Gastroesophageal sphincter (tissue), 4 donors: ENCODE measurements around the gene DHX8. TPM values are rescaled to one million over a fixed set of nuclear protein-coding genes. Genes with fewer than 3 reads are reported as not detected.

ENCODE experiments used
- ATAC-seq: fragments of 150-250 bp; one replicate; pipeline ENCODE4 v1.9.1; 2016; ENCODE audit warnings: mild to moderate bottlenecking, moderate library complexity
- H3K27ac ChIP-seq, 4 donors: fragments of 200-600 bp; sonication (generic) in 3 of 4; 1 replicate in 3 of 4; 2 replicates in 1 of 4; pipeline ENCODE4 v1.5.1; 2016 to 2019
- H3K27me3 ChIP-seq: fragments of 200-600 bp; sonication (generic); one replicate; pipeline ENCODE4 v1.5.1; 2019
- H3K36me3 ChIP-seq, 2 donors: fragments of 200-600 bp; sonication (generic); one replicate each; pipeline ENCODE4 v1.5.1; 2019; ENCODE audit warnings: control low read depth in 1 of 2
- H3K4me1 ChIP-seq, 3 donors: fragments of 200-600 bp; sonication (generic); 1 replicate in 2 of 3; 2 replicates in 1 of 3; pipeline ENCODE4 v1.5.1; 2016 to 2019; ENCODE audit warnings: control low read depth in 2 of 3
- H3K4me3 ChIP-seq, 2 donors: fragments of 200-600 bp; sonication (generic); one replicate each; pipeline ENCODE4 v1.5.1; 2019; ENCODE audit warnings: mild to moderate bottlenecking in 1 of 2, moderate library complexity in 1 of 2
- H3K9me3 ChIP-seq, 3 donors: fragments of 200-600 bp; sonication (generic); one replicate each; pipeline ENCODE4 v1.5.1; 2017 to 2019; ENCODE audit warnings: control low read depth in 2 of 3
- EP300 ChIP-seq: sonication (generic); formaldehyde crosslinking; IDR thresholded peaks from one replicate; pipeline ENCODE4 v1.6.1; 2017; ENCODE audit warnings: antibody characterized with exemption, mild to moderate bottlenecking
- POLR2A ChIP-seq, 2 donors: fragments of 450-650 bp; IDR thresholded peaks; one replicate each; pipeline ENCODE4 v1.6.1; 2017; ENCODE audit warnings: antibody characterized with exemption in 2 of 2, mild to moderate bottlenecking in 2 of 2, moderate library complexity in 1 of 2
- POLR2AphosphoS5 ChIP-seq: sonication (generic); formaldehyde crosslinking; IDR thresholded peaks from one replicate; pipeline ENCODE4 v1.6.1; 2017; ENCODE audit warnings: antibody characterized with exemption
- WGBS, 2 donors: methylation state at CpG; one replicate each; pipeline ENCODE4 v1.1.5; 2018; ENCODE audit warnings: low coverage in 1 of 2; 5-methylcytosine and 5-hydroxymethylcytosine counted together
- total RNA-seq, 4 donors: library from RNA; depleted of rRNA; stranded (reverse); fragments of >200 nt; gene quantifications; one replicate each; pipeline ENCODE4 v1.1.0, GENCODE V29; 2016
- TF ChIP-seq, protein P1 (sequence below), 4 experiments: fragments of 200-600 bp in 2 of 4; fragments of 450-650 bp in 2 of 4; sonication (generic) in 1 of 4; IDR thresholded peaks; one replicate each; pipeline ENCODE4 v1.5.1; 2017 to 2019; ENCODE audit warnings: antibody characterized with exemption in 4 of 4, mild to moderate bottlenecking in 2 of 4, moderate library complexity in 2 of 4

DHX8 gene
- total RNA-seq, result 10 to 100 TPM; 29.6 to 40.9 (median 34.1) TPM

DNA sequence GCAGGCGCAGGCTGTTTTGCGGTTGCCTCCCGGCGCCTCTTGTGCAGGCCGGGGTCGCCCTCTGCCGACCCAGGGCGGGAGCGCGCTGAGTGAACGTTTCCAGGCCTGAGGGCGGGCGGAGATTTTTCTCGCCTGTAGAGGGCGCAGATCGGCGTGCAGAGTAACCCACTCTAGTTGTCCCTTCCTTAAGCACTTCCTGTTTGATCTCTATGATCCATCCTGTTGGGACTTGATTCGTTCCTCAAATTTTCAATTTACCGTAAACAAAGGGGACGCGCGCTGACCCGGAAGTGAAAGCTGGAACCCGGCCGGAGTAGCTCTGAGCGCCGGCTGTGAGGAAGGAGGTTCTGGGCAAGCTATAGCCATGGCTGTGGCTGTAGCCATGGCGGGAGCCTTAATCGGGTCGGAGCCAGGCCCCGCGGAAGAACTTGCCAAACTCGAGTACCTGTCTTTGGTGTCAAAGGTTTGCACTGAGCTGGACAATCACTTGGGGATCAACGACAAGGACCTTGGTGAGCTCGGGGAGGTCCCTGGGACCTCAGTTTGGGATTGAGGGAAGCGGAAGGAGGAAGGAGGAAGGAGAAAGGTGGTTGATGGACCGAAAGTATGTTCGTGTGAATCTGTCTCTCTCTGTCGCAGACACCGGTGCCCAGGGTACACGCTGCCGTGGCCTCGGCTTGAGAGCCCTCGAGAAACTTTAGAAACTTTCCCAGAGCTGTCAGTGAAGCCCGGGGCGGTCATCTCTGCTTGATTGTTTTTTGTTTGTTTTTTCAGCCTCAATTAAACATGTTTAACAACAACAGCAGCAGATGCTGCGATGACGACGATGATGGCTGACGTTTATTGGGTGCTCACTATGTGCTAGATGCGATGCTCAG lies at the start of gene DHX8:
Gene DHX8, plus strand, starts transcription at position 302 of the 878 bp plus-strand sequence. Its CDS starts 63 bp downstream, at position 365.
- H3K9me3 ChIP-seq, result no peaks in the 10 kb centered on the region
- no peaks in the 10 kb centered on the region for H3K36me3 ChIP-seq
- H3K27ac ChIP-seq, result peak within 1 kb of the TSS; percentile 55 to 90 (median 86)
- 0% methylated on average over 9 to 16 of the region's 51 CpGs for WGBS, 2 donors
- peak; percentile 99 for ATAC-seq
- H3K4me3 ChIP-seq, result peak within 1 kb of the TSS; percentile 63 to 79
- H3K27me3 ChIP-seq, result no peaks in the 10 kb centered on the region
- TF ChIP-seq, protein P1, sequence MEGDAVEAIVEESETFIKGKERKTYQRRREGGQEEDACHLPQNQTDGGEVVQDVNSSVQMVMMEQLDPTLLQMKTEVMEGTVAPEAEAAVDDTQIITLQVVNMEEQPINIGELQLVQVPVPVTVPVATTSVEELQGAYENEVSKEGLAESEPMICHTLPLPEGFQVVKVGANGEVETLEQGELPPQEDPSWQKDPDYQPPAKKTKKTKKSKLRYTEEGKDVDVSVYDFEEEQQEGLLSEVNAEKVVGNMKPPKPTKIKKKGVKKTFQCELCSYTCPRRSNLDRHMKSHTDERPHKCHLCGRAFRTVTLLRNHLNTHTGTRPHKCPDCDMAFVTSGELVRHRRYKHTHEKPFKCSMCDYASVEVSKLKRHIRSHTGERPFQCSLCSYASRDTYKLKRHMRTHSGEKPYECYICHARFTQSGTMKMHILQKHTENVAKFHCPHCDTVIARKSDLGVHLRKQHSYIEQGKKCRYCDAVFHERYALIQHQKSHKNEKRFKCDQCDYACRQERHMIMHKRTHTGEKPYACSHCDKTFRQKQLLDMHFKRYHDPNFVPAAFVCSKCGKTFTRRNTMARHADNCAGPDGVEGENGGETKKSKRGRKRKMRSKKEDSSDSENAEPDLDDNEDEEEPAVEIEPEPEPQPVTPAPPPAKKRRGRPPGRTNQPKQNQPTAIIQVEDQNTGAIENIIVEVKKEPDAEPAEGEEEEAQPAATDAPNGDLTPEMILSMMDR (IDR thresholded peaks at IDR 0.05), result peak; percentile 100
- peak; percentile 34 to 67 for TF ChIP-seq POLR2A (IDR thresholded peaks at IDR 0.05)
- TF ChIP-seq EP300, result no peak
- peak; percentile 85 for TF ChIP-seq POLR2AphosphoS5
- peaks cover 4 to 48% (median 16%) of the 10 kb centered on the region in 3 donors for H3K4me1 ChIP-seq

DNA sequence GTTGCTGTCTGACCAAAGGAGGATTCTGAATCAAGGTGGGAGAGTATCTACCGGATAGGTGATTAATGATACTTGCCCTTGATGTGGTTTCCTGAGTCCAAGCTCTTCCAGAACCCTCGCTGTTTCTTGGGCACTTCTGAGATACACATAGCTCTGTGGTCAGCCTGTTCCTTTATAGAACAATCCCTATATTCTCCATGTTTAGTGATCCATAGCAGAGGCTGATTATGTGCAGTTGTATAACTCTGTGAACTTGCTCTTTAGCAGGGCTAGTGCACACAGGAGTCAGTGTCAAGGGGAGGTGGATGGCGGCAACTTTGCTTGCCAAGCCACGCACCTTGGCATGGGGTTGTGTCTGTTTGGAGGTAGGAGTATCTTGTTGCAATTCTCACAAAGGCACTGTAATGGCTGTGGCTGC lies 48.9 kb upstream of the DHX8 start:
- H3K4me3 ChIP-seq, result no peak overlapping the region
- peaks cover 0 to 19% (median 0%) of the 10 kb centered on the region in 3 donors for H3K4me1 ChIP-seq
- TF ChIP-seq, protein P1 (IDR thresholded peaks at IDR 0.05), result no peak
- TF ChIP-seq POLR2AphosphoS5 (no peak), POLR2A (IDR thresholded peaks at IDR 0.05) (no peak)
- H3K36me3 ChIP-seq, result no peaks in the 10 kb centered on the region
- H3K27me3 ChIP-seq, result no peaks in the 10 kb centered on the region
- no peaks in the 10 kb centered on the region for H3K9me3 ChIP-seq
- ATAC-seq, result no peak
- H3K27ac ChIP-seq, result no peak overlapping the region
- WGBS, 2 donors, result 82 to 89% methylated on average over 4 of the region's 4 CpGs

DNA sequence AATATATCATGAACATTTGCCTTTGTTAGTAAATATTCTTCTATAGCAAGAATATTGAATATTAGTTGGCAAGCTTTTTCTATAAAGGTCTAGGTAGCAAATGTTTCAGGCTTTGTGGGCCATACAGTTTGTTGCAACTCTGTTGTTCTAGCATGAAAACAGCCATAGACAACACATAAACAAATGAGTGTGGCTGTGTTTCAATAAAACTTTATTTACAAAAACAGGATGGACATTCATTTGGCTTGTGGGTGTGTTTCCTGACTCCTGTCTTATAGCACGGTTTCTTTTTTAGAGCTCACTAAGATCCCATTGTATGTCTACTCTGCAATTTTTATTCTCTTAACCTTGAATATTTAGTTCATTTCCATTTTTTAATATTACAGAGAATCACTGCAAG lies 46.0 kb upstream of the DHX8 start:
- Histone ChIP-seq H3K36me3 (no peaks in the 10 kb centered on the region), H3K4me1 (no peaks in the 10 kb centered on the region), H3K9me3 (no peaks in the 10 kb centered on the region), H3K27ac (no peak overlapping the region), H3K27me3 (no peaks in the 10 kb centered on the region), H3K4me3 (no peak overlapping the region)
- no peak for ATAC-seq
- WGBS, 2 donors, result 60 to 81% methylated on average over 1 of the region's 1 CpG
- TF ChIP-seq POLR2A (IDR thresholded peaks at IDR 0.05) (no peak), POLR2AphosphoS5 (no peak), EP300 (no peak)
- TF ChIP-seq, protein P1 (IDR thresholded peaks at IDR 0.05), result no peak

DNA sequence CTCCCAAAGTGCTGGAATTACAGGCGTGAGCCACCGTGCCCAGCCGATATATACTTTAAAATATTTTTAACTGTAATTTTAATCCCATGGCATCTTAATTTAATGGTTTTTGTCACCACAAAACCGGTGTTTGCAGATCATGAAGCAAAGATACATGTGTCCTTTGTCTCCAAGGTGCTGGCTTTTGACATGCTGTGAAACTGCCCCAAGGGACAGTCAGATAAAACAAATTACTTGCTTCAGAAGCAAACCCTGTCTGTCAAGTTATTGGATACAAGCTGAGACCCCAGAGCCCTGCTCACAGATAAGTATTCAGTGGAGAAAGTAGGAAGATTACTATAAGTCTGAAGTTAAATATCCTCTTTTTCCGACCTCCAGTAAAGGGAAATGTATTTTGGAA lies 45.1 kb upstream of the DHX8 start:
- TF ChIP-seq POLR2A (IDR thresholded peaks at IDR 0.05), result no peak
- TF ChIP-seq EP300, result no peak
- no peak for TF ChIP-seq POLR2AphosphoS5
- TF ChIP-seq, protein P1 (IDR thresholded peaks at IDR 0.05), result no peak
- Histone ChIP-seq H3K9me3 (no peaks in the 10 kb centered on the region), H3K27ac (no peak overlapping the region), H3K27me3 (no peaks in the 10 kb centered on the region), H3K4me3 (no peak overlapping the region), H3K36me3 (no peaks in the 10 kb centered on the region), H3K4me1 (no peaks in the 10 kb centered on the region)
- ATAC-seq, result no peak
- 75 to 86% methylated on average over 3 to 5 of the region's 5 CpGs for WGBS, 2 donors

DNA sequence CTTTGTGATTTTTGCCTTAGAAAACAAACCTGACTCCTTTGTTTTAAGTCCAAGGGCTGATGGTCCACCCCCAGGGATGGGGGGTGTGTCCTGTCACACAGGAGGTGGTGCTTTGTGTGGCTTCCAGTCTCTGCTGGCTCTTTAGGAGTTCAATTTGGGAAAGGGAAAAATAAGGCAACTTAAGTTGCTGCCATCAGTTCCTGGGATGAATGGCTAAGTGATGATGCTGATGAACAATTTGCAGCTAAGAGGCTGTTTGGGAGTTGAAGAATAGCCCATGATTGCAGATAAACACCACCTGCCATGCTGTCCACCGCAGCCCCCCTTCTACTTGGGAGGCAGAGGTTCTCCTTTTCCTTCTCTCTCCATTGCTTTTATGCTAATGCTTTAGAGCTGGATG lies 44.7 kb upstream of the DHX8 start:
- peak; percentile 39 for ATAC-seq
- Histone ChIP-seq H3K27ac (no peak overlapping the region), H3K4me3 (no peak overlapping the region), H3K9me3 (no peaks in the 10 kb centered on the region), H3K36me3 (no peaks in the 10 kb centered on the region), H3K27me3 (no peaks in the 10 kb centered on the region), H3K4me1 (no peaks in the 10 kb centered on the region)
- no peak for TF ChIP-seq POLR2A (IDR thresholded peaks at IDR 0.05)
- no peak for TF ChIP-seq EP300
- no peak for TF ChIP-seq POLR2AphosphoS5
- TF ChIP-seq, protein P1 (IDR thresholded peaks at IDR 0.05), result no peak
- WGBS, 2 donors, result 25% methylated on average over 1 of the region's 1 CpG; no CpG with 5 or more reads in 1 of the 2 donors
